Ovary (tissue), 9 donors: ENCODE data around the gene NIPAL4. TPM values are rescaled to one million over a fixed set of nuclear protein-coding genes. Genes with fewer than 3 reads are reported as not detected.
"Not testable (repeated sequence)": the region's sequence is repeated elsewhere in the genome, so short reads cannot be mapped to it uniquely, and the experiment has no call there.

Source experiments
- DNase-seq, 5 donors: peaks; one replicate each; pipeline ENCODE4 v3.0.0-alpha.2; 2019 to 2020
- H3K27ac ChIP-seq, 2 donors: fragments of 200-600 bp; one replicate each; pipeline versions ENCODE4 v1.5.1 to v1.8.0; 2019 to 2022
- H3K27me3 ChIP-seq: fragments of 200-600 bp; one replicate; pipeline ENCODE4 v1.8.0; 2022
- H3K36me3 ChIP-seq: fragments of 200-600 bp; sonication (generic); one replicate; pipeline ENCODE4 v1.5.1; 2019
- H3K4me1 ChIP-seq: one replicate; pipeline ENCODE4 v1.8.1; 2013; ENCODE audit warnings: mild to moderate bottlenecking, moderate library complexity; ENCODE audit not compliant: insufficient read depth
- H3K4me3 ChIP-seq: fragments of 200-600 bp; sonication (generic); one replicate; pipeline ENCODE4 v1.5.1; 2017
- H3K9me3 ChIP-seq, 2 donors: fragments of 200-600 bp in 1 of 2; sonication (generic) in 1 of 2; one replicate each; pipeline versions ENCODE4 v1.5.1 to v1.8.1; 2013 to 2019; ENCODE audit warnings: mild to moderate bottlenecking in 1 of 2, moderate library complexity in 1 of 2
- CTCF ChIP-seq, 3 donors: fragments of 450-650 bp in 2 of 3; fragments of 200-600 bp in 1 of 3; IDR thresholded peaks; one replicate each; pipeline versions ENCODE4 v1.5.1 to v1.8.0; 2016 to 2022; ENCODE audit warnings: antibody characterized with exemption in 3 of 3, mild to moderate bottlenecking in 1 of 3
- EP300 ChIP-seq: sonication (generic); formaldehyde crosslinking; IDR thresholded peaks from one replicate; pipeline ENCODE4 v1.6.1; 2017; ENCODE audit warnings: antibody characterized with exemption
- POLR2A ChIP-seq: fragments of 450-650 bp; IDR thresholded peaks from one replicate; pipeline ENCODE4 v1.6.1; 2017; ENCODE audit warnings: antibody characterized with exemption, mild to moderate bottlenecking, moderate library complexity
- WGBS, 3 donors: extraction: QIAGEN DNeasy Blood & Tissue Kit in 1 of 3; methylation state at CpG; one replicate each; pipeline versions ENCODE4 v1.1.5 to v1.1.7; 2013 to 2017; 5-methylcytosine and 5-hydroxymethylcytosine counted together
- intact Hi-C, 4 donors: fragments of 100-400 bp; cut with DNase I; formaldehyde crosslinking; loops; one replicate each; pipeline versions ENCODE4 v1.11.0 to v1.15.1; 2022 to 2023
- polyA plus RNA-seq, 2 donors: library from polyadenylated mRNA; stranded (reverse); fragments of 200-250 nt in 1 of 2; fragments of 350-450 nt in 1 of 2; fragmentation: Illumina TruSeq in 1 of 2; extraction: RNeasy Lipid Tissue Mini Kit (QIAGEN cat#74804) in 1 of 2; gene quantifications; one replicate each; pipeline ENCODE4 v1.2.3, GENCODE V29; 2013 to 2014
- total RNA-seq, 7 donors: library from RNA; depleted of rRNA in 2 of 7; stranded (reverse); fragments of >200 nt in 2 of 7; fragmentation: NEBNext Ultra II Directional in 3 of 7; extraction: Animal tissue kit (Norgen Biotek cat#: 25700) in 3 of 7; gene quantifications; one replicate each; pipeline versions ENCODE4 v1.1.0 to v1.2.4, GENCODE V29; 2016 to 2023
- donor health status: DM: no; HTN: no; CAD: no; lungs with moderate emphysema.
- donor health status: DM: no; HTN: no; CAD: no.
- donor health status: Bipolar disorder and iron deficiency.
- donor health status: DM: yes; HTN: yes; CAD: no.
- donor health status: DM: no; HTN: no; CAD: no.
- donor health status: DM: yes; HTN: yes; CAD: no.

Gene NIPAL4
- total and polyA plus RNA-seq, 9 donors = 0.80 TPM; not detected in 8

GRCh38 chr5:157479612-157480510, 19.8 kb downstream of the NIPAL4 start:
- DNase-seq = no peak
- H3K27ac ChIP-seq = no peak overlapping the region
- H3K9me3 ChIP-seq = no peaks in the 10 kb centered on the region
- intact Hi-C loops = loop anchor here in 1 of 4 donors (10.0 kb wide), 1 partner anchor 105 kb away; no protein-coding TSS in a partner anchor
- H3K4me3 ChIP-seq = no peak overlapping the region
- 77 to 81% (median 78%) methylated on average over 15 of the region's 15 CpGs for WGBS, 3 donors
- TF ChIP-seq EP300 = no peak
- TF ChIP-seq POLR2A = no peak
- no peak for TF ChIP-seq CTCF (IDR thresholded peaks at IDR 0.05)
- H3K27me3 ChIP-seq = no peaks in the 10 kb centered on the region
- H3K4me1 ChIP-seq = no peaks in the 10 kb centered on the region
- H3K36me3 ChIP-seq = no peaks in the 10 kb centered on the region

GRCh38 chr5:157481265-157481664, 21.3 kb downstream of the NIPAL4 start:
- Histone ChIP-seq H3K9me3 (no peaks in the 10 kb centered on the region), H3K36me3 (no peaks in the 10 kb centered on the region), H3K27ac (no peak overlapping the region), H3K4me3 (no peak overlapping the region), H3K27me3 (no peaks in the 10 kb centered on the region), H3K4me1 (no peaks in the 10 kb centered on the region)
- DNase-seq = no peak
- WGBS, 3 donors = 73 to 82% (median 80%) methylated on average over 4 of the region's 4 CpGs
- TF ChIP-seq EP300 (no peak), CTCF (IDR thresholded peaks at IDR 0.05) (no peak), POLR2A (no peak)
- intact Hi-C loops = no loop called here

- Histone ChIP-seq H3K9me3 (no peaks in the 10 kb centered on the region), H3K4me1 (no peaks in the 10 kb centered on the region), H3K36me3 (no peaks in the 10 kb centered on the region), H3K27ac (no peak overlapping the region), H3K27me3 (no peaks in the 10 kb centered on the region), H3K4me3 (no peak overlapping the region)
- TF ChIP-seq EP300 (no peak), POLR2A (no peak), CTCF (IDR thresholded peaks at IDR 0.05) (no peak)
- 96 to 100% (median 99%) methylated on average over 7 of the region's 7 CpGs for WGBS, 3 donors
- no peak for DNase-seq
- intact Hi-C loops = no loop called here
Measured at GRCh38 chr5:157481666-157482065, 21.7 kb downstream of the NIPAL4 start.

GRCh38 chr5:157482702-157483101, 22.7 kb downstream of the NIPAL4 start:
- 72 to 95% (median 93%) methylated on average over 2 of the region's 2 CpGs for WGBS, 3 donors
- H3K36me3 ChIP-seq, H3K4me3 ChIP-seq, H3K9me3 ChIP-seq, H3K27me3 ChIP-seq, intact Hi-C loops, H3K27ac ChIP-seq, H3K4me1 ChIP-seq, DNase-seq: not testable (repeated sequence)

- no peak overlapping the region for H3K4me3 ChIP-seq
- no peaks in the 10 kb centered on the region for H3K36me3 ChIP-seq
- TF ChIP-seq EP300 (no peak), CTCF (IDR thresholded peaks at IDR 0.05) (no peak), POLR2A (no peak)
- no peak overlapping the region for H3K27ac ChIP-seq
- no peak for DNase-seq
- no peaks in the 10 kb centered on the region for H3K4me1 ChIP-seq
- no peaks in the 10 kb centered on the region for H3K9me3 ChIP-seq
- 81 to 82% (median 82%) methylated on average over 5 of the region's 5 CpGs for WGBS, 3 donors
- no peaks in the 10 kb centered on the region for H3K27me3 ChIP-seq
- intact Hi-C loops = no loop called here
Measured at GRCh38 chr5:157484768-157485167, 24.8 kb downstream of the NIPAL4 start.
